Endometrial microvascular endothelial cells (primary cell): ENCODE data around the gene EFCAB3. TPM values are rescaled to one million over a fixed set of nuclear protein-coding genes. Genes with fewer than 3 reads are reported as not detected.
"Not testable (repeated sequence)": the region's sequence is repeated elsewhere in the genome, so short reads cannot be mapped to it uniquely, and the experiment has no call there.

Source experiments
- in situ Hi-C: cut with HindIII; loops from 2 replicates; pipeline ENCODE4 v1.10.0; 2017; ENCODE audit warnings: low sequenced_read_pairs, low pct_unique_long_range_greater_than_20kb; ENCODE audit errors: inconsistent ontology term
- total RNA-seq: library from RNA; depleted of rRNA; stranded (reverse); fragments of >200 nt; gene quantifications from one replicate; pipeline ENCODE4 v1.2.3, GENCODE V29; 2015; ENCODE audit errors: inconsistent ontology term

EFCAB3 gene
- total RNA-seq: not detected

DNA sequence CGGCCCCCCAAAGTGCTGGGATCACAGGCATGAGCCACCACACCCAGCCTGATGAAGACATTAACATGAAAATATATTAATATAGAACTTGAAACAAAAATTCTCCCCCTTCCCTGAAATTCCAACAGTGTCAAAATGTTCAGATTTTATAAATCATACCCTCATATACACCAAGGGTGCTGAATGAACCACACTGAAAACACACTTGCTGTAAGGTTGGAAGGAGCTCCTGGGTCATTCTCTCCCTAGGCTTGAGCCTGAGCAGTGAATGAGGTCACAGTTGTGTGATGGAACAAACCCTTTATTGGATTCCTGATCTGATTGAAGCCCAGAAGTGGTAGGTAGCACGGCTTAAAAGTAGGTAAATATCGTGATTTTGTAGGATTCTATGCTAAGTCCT is at the start of gene EFCAB3:
EFCAB3 (plus strand) TSS at position 301 of the 400 bp plus-strand sequence. CDS start 2,427 bp downstream, outside the sequence.
- in situ Hi-C loops: no loop called here

DNA sequence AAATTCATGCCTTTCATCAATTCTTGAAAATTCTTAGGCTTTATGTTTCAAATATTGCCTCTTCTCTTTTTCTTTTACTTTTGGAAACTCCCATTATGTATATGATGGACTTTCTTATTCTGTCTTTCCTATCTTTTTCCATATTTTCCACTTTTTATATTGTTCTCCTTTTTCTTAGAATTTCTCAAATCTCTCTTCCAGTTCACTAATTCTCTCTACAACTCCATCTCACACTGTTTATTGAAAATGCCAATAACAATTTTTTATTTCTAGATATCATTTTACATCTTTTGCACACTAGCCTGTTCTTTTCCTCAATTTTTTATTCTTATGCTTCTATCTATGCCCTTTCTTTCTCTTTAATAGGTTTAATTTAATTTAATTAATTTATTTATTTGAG is 43.8 kb upstream of the EFCAB3 start:
- in situ Hi-C loops: no loop called here

DNA sequence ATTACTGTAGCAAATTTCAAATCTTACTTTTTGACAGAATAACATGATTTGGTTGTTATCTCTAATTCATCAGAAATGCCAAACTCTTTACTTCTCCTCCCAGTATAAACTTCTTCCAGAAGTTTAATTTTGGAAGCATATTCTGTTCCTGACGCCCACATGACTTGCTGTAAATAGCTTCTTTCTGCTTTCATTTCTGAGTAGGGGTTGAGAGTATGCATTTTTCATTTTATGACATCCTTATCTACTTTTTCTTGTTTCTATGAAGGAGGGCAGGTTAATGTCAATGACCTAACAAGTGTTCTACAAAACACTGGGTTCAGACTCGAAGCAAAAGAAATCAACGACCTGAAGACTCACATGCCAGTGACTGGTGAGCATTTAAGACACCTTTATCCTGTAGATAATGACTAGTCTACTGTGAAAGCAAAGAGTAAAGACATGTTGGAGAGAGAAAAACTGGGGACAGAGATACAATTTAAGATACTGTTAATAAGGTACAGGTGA is 36.5 kb upstream of the EFCAB3 start:
- in situ Hi-C loops: no loop called here

DNA sequence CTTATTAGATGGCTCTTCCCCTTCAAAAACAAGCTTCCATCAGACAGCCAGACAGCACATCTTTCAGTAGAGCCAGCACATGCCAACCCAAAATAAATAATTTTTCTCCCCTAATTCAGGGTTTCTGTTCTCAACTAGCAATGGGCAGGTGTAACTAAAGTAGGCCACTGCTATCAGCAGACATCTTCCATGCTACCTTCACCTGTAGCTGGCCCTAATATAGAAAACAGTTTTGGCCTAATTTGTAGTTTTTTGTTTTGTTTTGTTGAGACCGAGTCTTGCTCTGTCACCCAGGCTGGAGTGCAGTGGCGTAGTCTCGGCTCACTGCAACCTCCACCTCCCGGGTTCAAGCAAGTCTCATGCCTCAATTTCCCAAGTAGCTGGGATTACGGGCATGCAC is 29.2 kb upstream of the EFCAB3 start:
- in situ Hi-C loops: no loop called here

DNA sequence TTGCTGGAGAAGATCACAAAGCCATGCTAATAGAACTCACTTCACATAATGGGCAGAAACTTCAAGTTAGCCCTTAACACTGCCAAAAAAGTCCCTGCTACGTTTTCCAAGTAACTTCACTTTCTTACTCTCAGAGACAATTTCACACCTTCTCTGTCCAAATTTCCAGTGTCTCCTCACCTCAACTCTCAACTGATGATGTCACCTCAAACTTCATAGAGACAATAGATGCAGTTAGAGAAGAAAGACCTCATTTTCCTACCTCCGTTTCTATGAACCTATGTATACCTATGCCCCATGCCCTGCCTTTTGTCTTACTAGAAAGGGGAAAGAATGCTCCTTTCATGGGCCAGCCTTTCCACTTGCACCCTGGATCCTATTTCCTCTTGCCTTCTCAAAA is 14.2 kb upstream of the EFCAB3 start:
- in situ Hi-C loops: no loop called here

DNA sequence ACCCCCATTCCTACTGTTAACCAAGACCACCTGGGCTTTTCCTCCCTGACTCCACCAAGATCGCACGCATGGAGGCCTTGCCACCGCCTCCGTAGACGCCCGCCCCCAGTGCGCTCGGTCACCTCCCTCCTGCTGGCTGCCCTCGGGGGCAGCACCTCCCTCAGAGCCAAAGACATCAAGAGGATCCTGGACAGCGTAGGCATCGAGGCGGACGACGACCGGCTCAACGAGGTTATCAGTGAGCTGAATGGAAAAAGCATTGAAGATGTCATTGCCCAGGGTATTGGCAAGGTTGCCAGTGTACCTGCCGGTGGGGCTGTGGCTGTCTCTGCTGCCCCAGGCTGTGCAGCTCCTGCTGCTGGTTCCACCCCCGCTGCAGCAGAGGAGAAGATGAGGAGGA is 1.2 kb downstream of the EFCAB3 start:
- in situ Hi-C loops: no loop called here

DNA sequence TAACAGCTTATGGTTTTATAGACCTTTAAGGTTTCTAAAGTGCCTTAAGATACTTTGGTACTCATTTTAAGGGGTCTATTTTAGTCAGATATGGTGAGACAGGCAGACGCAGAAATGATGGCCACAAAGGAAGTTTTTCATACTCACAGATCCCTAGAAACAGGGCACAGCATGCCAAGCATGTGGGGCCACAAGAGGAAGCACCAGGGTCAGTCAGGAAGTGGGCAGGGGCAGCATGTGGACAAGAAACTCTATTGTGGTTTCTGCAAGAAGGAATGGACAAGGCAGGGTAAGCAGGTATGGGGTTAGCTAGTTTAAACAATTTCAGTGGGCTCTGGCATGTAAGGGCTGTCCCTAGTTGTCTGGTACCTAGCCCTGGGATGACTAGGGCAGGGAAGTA is 8.5 kb downstream of the EFCAB3 start:
- in situ Hi-C loops: no loop called here

DNA sequence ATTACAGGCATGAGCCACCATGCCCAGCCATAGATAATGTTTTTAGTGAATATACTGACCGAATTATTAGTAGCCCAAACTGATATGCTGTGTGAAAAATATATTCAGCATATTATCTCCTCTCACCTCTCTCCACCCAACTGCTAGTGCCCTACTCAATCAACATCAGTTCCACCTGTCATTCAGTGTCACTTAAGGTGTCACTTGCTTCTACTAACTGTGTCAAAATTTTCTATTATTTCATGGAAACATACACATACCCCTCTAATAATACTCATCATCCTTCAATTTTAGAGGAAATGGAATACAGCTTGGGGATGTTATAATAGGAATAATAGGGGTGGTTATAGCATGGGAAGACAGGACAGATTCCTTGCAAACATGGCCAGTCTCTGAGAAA is 12.6 kb downstream of the EFCAB3 start:
- in situ Hi-C loops: no loop called here

DNA sequence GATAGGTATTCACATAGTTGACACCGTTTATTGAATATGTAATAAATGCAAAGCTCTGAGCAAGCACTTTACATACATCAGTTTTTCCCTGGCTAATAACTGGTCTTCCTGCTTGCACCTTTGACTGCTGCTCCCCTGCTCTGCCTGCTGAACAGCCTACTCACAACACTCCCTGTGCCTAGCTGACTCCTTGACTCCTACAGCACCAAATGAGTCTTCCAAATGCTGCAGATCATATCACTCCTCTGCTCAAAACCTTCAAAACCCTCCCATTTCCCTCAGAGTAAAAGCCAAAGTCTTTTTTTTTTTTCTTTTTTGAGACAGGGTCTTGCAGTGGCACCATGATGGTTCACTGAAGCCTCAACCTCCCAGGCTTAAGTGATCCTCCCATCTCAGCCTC is 18.5 kb downstream of the EFCAB3 start:
- in situ Hi-C loops: no loop called here

DNA sequence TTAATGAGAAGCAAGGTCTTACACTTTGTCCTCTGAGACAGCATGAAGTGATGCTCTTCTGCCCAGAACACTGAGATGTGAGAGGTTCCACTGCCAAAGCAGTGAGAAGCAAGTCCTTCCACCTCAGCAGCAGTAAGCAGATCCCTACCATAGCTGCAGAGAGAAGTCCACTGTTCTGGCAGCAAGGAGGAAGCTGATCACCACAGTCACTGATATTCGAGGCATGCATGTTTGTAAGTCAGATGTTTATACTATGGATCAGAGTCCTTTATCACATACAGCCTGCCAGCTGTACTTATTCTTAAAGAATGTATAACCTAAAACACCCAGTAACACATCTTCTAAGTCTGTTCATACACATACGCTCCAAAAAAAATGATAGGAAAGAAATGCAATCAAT is 25.1 kb downstream of the EFCAB3 start:
- in situ Hi-C loops: no loop called here

DNA sequence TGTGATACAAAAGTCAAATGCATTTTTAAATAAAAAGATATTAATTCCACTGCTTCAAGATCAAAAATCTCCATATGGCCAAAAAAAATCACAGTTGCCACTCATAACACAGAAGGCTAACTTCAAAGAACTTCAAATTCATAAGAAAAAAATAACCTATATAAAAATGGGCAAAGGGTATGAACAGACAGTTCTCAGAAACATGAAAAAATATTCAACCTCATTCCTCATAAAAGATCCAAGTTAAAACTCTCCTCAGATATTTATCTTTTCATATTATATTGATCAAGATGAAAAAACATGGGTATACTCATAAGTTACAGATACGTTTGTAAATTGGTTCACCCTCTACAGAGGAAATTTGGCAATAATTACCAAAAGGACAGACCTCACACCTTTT is 32.7 kb downstream of the EFCAB3 start:
- in situ Hi-C loops: not testable (repeated sequence)

DNA sequence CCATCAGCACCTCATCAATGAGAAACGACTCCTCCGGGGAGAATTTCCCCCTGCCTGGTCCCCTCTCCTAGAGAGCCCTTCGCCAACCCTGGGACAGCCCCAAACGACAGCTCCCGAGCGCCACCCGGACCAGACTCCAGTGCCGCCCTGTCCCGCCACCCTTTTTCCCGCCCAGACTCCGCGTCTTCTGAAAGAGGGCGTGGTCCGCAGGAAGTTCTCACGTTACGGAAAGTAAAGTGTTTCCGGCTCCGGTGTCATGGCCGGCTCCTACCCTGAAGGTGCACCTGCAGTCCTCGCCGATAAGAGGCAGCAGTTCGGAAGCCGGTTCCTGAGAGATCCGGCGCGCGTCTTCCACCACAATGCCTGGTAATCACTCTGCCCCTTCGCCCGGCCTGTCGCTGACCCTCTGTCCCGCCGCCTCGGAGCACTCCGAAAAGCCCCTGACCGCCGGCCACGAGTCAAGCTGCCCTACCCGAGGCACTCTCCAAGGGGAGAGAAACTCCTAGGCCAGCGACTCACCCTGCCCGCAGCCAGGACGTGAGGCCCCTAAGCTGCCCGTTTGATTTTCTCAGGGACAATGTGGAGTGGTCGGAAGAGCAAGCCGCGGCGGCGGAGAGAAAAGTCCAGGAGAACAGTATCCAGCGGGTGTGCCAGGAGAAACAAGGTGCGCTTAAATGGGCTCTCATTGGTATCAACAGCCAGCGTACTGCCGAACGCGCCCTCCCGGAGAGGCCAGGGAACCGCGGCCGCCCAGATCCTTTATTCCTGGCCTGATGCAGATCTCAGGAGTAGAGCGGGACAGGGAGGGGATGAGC is 43.5 kb downstream of the EFCAB3 start, which contains the start of gene METTL2A:
METTL2A (plus strand) TSS at position 251 of the 815 bp plus-strand sequence; CDS start at position 257, 6 bp downstream.
- in situ Hi-C loops: not testable (repeated sequence)

DNA sequence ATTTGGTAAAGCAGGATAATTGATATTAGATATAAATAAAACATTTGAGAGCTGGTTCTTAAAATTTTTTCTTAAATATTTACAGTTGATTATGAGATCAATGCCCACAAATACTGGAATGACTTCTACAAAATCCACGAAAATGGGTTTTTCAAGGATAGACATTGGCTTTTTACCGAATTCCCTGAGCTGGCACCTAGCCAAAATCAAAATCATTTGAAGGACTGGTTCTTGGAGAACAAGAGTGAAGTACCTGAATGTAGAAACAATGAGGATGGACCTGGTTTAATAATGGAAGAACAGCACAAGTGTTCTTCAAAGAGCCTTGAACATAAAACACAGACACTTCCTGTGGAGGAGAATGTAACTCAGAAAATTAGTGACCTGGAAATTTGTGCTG is 45.9 kb downstream of the EFCAB3 start:
- in situ Hi-C loops: not testable (repeated sequence)

DNA sequence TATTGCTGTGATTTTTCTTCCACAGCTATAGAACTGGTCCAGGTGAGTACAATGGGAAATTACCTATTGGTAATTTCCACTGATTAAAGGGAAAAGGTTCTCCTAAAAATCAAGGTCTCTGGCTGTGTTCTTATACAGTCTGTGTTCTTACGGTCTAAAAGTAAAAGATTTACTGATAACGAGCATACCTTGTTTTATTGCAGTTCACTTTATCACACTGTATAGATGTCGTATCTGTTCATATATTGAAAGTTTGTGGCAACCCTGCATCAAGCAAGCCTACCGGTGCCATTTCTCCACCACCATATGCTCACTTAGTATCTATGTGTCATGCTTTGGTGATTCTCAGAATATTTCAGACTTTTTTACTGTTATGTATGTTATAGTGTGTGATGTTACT is 54.9 kb downstream of the EFCAB3 start:
- in situ Hi-C loops: not testable (repeated sequence)

DNA sequence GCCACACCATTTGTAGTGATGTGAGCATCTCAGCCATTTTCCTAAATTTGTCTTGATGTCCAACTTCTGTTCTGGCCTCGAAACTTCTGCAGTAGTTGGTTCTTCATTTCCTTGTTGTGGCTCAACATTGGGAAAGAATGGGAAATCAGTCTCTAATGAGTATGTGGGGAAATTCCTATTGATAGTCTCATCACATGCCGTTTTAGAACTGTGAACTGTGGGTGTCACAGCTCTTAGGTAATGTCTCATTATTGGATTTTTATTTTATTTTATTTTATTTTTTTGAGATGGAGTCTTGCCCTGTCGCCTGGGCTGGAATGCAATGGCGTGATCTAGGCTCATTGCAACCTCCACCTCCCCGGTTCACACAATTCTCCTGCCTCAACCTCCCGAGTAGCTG is 60.8 kb downstream of the EFCAB3 start:
- in situ Hi-C loops: not testable (repeated sequence)

DNA sequence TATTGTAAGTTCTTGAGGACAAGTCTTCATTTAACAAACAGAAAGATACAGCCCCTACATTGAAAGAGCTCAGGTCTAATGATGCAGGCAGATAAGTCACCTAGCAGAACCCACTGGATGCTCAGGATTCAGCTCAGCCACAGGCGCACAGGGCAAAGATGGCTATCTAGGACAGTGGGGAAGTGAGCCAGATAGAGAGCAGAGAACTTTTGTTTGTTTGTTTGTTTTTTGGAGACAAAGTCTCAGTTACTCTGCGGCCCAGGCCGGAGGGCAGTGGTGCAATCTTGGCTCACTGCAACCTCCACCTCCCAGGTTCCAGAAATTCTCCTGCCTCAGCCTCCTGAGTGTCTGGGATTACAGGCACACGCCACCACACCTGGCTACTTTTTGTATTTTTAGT is 63.7 kb downstream of the EFCAB3 start:
- in situ Hi-C loops: no loop called here

DNA sequence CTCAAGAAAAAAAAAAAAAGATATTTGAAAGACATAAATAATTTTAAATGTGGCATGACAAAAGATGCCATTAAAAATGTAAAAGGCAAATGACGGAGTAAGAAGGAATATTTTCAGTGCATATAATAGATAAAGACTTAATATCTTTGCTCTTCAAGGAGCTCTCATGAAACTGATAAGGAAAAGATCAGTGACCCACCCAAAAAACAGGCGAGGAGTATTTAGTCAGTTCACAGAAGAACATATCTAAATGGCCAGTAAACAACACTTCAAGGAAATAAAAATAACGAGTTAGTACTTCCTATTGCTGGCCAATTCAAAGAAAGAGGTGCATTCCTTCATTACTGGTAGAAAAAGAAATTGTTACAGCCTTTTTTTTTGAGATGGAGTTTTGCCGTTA is 65.4 kb downstream of the EFCAB3 start:
- in situ Hi-C loops: not testable (repeated sequence)

DNA sequence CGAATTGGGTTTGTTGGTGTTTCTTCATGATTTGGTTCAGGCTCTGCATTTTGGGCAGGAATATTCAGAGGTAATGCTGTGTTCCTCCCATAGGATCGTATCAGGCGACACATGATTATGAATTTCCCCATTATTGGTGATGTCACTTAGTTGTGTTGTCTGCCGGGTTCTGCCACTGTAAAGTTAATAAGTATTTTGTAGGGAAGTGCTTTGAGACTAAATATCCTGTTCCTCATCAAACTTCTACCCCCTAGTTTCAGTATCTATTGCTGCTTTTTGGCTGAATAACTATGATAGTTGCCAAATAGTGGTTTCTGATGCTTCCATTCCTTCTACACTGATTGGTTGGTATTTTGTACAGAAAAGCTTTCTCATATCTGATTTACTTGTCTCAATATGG is 71.8 kb downstream of the EFCAB3 start:
- in situ Hi-C loops: not testable (repeated sequence)

DNA sequence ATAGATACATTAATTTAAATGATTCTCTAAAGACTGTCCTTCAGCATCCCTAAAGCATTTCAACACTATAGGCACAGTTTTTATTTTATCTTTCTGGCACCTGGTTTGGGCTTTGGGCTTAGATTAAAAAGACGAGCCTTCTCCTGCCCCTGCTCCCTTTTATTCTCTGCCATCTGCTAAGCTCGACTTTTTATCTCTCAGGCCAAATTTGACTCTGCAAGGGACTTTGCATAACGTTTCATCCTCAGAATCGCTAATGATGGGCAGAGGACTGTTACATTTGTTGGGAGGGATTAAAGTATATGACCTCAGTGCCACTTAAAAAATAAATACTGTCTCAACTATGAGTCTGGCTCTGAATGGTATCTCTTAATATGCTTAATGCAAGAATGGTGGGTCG is 72.7 kb downstream of the EFCAB3 start:
- in situ Hi-C loops: not testable (repeated sequence)

DNA sequence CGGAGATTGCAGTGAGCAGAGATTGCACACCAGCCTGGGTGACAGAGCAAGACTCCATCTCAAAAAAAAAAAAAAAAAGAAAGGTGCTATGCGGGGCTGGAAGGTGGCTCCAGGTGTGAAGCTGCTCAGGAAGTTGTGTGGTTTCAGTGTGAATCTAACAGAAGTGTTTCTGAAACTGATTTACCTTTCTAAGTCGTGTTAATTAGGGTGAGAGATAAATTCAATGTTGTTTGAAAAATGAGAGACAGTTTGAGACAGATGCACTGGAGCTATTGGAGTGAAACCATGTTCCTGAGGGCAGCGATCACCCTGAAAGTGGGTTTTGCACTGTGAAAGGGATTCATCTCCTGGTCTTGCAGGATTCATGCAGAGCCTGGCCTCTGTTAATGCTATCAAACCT is 73.3 kb downstream of the EFCAB3 start:
- in situ Hi-C loops: not testable (repeated sequence)

DNA sequence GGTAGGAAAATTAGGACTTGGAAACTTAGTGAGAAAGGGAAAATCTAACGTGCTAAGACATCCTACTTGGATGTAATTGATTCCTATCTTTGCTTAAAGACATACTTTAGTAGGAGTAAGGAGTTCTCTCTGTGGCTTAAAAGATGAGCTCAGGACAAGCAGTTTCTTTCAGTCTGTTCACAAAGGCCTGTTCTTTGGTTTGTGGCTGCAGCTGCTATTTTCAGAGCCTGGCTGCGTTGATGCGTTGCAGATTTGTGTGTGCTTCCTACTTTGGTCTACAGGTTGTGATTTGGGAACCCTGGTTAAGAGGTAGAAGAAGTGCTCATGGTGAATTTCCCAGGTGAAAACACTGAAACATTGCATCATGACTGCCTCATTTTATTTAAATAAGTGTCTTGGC is 73.8 kb downstream of the EFCAB3 start:
- in situ Hi-C loops: not testable (repeated sequence)
